ENCODE results near the gene PCSK5.

DNA sequence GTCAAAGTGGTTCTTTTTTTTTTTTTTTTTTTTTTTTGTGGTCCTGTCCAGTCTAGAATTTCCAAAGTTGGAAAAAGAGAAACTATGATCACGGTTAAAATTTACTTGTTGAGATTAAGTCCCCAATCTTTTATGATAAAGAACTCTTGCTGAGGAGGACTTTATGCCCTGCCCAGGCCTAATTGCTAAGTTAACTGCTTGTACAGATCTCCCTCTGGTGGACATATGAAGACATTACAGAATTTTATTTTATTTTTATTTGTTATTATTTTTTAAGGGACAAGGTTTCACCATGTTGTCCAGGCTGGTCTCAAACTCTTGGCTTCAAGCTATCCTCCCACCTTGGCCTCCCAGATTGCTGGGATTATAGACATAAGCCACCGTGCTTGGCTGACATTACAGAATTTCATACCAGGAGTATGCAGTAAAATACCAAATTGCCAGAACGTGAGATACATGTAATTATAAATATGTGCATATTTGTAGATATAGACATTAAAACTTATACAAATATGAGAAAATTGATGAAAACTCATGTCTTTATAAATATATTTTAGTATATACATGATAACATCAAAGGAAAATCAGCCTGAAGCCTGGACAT is 412.6 kb downstream of the PCSK5 start:
- TF ChIP-seq EZH2 (IDR thresholded peaks at IDR 0.05; ENCODE audit: low read length) = no peak
- TF ChIP-seq, protein P1, sequence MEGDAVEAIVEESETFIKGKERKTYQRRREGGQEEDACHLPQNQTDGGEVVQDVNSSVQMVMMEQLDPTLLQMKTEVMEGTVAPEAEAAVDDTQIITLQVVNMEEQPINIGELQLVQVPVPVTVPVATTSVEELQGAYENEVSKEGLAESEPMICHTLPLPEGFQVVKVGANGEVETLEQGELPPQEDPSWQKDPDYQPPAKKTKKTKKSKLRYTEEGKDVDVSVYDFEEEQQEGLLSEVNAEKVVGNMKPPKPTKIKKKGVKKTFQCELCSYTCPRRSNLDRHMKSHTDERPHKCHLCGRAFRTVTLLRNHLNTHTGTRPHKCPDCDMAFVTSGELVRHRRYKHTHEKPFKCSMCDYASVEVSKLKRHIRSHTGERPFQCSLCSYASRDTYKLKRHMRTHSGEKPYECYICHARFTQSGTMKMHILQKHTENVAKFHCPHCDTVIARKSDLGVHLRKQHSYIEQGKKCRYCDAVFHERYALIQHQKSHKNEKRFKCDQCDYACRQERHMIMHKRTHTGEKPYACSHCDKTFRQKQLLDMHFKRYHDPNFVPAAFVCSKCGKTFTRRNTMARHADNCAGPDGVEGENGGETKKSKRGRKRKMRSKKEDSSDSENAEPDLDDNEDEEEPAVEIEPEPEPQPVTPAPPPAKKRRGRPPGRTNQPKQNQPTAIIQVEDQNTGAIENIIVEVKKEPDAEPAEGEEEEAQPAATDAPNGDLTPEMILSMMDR (optimal IDR thresholded peaks at IDR 0.05 in 1 of 3, IDR thresholded peaks at IDR 0.05 in 1 of 3, conservative IDR thresholded peaks at IDR 0.05 in 1 of 3; ENCODE audit: extremely low read depth in 1 of 3, insufficient read depth in 2 of 3, low read length in 3 of 3) = peak in 2 of 3 experiments; percentile 31 to 39
